Astrocyte (in vitro differentiated cells and primary cell): Measurements from ENCODE around the gene SAE1.

ENCODE experiments used
- CTCF ChIP-seq: IDR thresholded peaks from 2 replicates; pipeline ENCODE4 v1.5.1; 2011; ENCODE audit warnings: low read depth, mild to moderate bottlenecking, inconsistent platforms, low read length, moderate library complexity; ENCODE audit not compliant: insufficient read depth
- EZH2 ChIP-seq: IDR thresholded peaks from 2 replicates; pipeline ENCODE4 v1.6.1; 2012; ENCODE audit warnings: mild to moderate bottlenecking, low read length, inconsistent platforms; ENCODE audit not compliant: insufficient read depth

- no peak for TF ChIP-seq CTCF
- no peak for TF ChIP-seq EZH2
Measured at GRCh38 chr19:47257411-47258169, 127.0 kb downstream of the SAE1 start.
